H1 (cell line): ENCODE data around the gene DERL3. TPM values are rescaled to one million over a fixed set of nuclear protein-coding genes. Genes with fewer than 3 reads are reported as not detected.

ENCODE experiments used
- CTBP2 ChIP-seq: IDR thresholded peaks from 2 replicates; pipeline ENCODE4 v1.7.0; 2011; ENCODE audit warnings: borderline replicate concordance, mild to moderate bottlenecking, moderate library complexity, mixed read lengths, low read length; ENCODE audit not compliant: insufficient read depth, insufficient read length
- TCF12 ChIP-seq: IDR thresholded peaks from 2 replicates; pipeline ENCODE4 v1.6.1; 2011; ENCODE audit warnings: low read depth, mild to moderate bottlenecking, low read length
- polyA plus RNA-seq, 7 experiments: library from polyadenylated mRNA; depleted of rRNA in 3 of 7; stranded (reverse) in 5 of 7; unstranded in 2 of 7; fragments of >200 nt in 5 of 7; fragments of 200-250 nt in 2 of 7; gene quantifications; 1 replicate in 5 of 7; 2 replicates in 1 of 7; 4 replicates in 1 of 7; pipeline versions ENCODE4 v1.2.1 to v1.2.3, GENCODE V29; 2011 to 2013; ENCODE audit warnings: missing spikeins in 2 of 7, mixed read lengths in 2 of 7
- total RNA-seq: library from RNA; stranded (reverse); fragmentation: NEBNext Ultra II Directional; extraction: Animal tissue kit (Norgen Biotek cat#: 25700); gene quantifications from 2 replicates; pipeline ENCODE4 v1.2.1, GENCODE V29; 2021

The DERL3 gene
- total and polyA plus RNA-seq, 2 of the 8 experiments (the other 6 are each of a cell fraction or from before 2014, with no cell fraction given), result 8.7 to 19.5 TPM

- TF ChIP-seq CTBP2, result no peak
- TF ChIP-seq TCF12, result no peak
Measured at GRCh38 chr22:23789638-23790037, 49.2 kb downstream of the DERL3 start (continued).
